ENCODE measurements around the gene ZNF195. TPM values are rescaled to one million over a fixed set of nuclear protein-coding genes. Genes with fewer than 3 reads are reported as not detected.

The ZNF195 gene
- total RNA-seq, 1 experiment from 2014 or later = 116 TPM

GRCh38 chr11:3345736-3346135, 33.2 kb downstream of the ZNF195 start:
- TF ChIP-seq CTCF (conservative IDR thresholded peaks at IDR 0.05) = no peak
- H3K27ac Mint-ChIP-seq = no peak overlapping the region; a peak in 1 of 7 replicates

More at GRCh38 chr11:3345736-3346135, 33.2 kb downstream of the ZNF195 start:
- Histone ChIP-seq H2AFZ (ENCODE audit: low read length) (no peak overlapping the region), H2BK5ac (ENCODE audit: insufficient read length, low read length) (no peak overlapping the region), H3K4me2 (ENCODE audit: insufficient read depth, insufficient read length, low read length) (no peak overlapping the region), H4K5ac (ENCODE audit: insufficient read length, low read depth, low read length) (no peak overlapping the region), H3K23ac (ENCODE audit: insufficient read length, low read depth, low read length) (no peak overlapping the region), H3T11ph (ENCODE audit: low read length) (no peak overlapping the region), H3K4ac (ENCODE audit: low read depth, low read length) (no peak overlapping the region), H3K27ac (ENCODE audit: insufficient read length, low read depth, low read length) (no peak overlapping the region), H4K8ac (replicated peaks; ENCODE audit: insufficient read length, low read depth, low read length) (no peak overlapping the region), H3K79me1 (ENCODE audit: insufficient read depth, low read depth, low read length, poor library complexity, severe bottlenecking) (no peaks in the 10 kb centered on the region), H3K18ac (ENCODE audit: insufficient read length, low read depth, low read length) (no peak overlapping the region), H3K27me3 (ENCODE audit: insufficient read depth, low read length) (no peaks in the 10 kb centered on the region), H2BK120ac (ENCODE audit: low read depth, low read length, poor library complexity, severe bottlenecking) (no peak overlapping the region), H3K23me2 (ENCODE audit: insufficient read length, low read depth, low read length, poor library complexity, severe bottlenecking) (peaks cover 3% of the 10 kb centered on the region), H3K14ac (ENCODE audit: insufficient read depth, low read length) (no peak overlapping the region), H2AK5ac (ENCODE audit: insufficient read length, low read length) (no peak overlapping the region), H3K4me1 (ENCODE audit: insufficient read depth, low read length) (no peaks in the 10 kb centered on the region), H4K20me1 (ENCODE audit: control insufficient read depth, insufficient read depth, insufficient read length) (no peaks in the 10 kb centered on the region), H3K9me3 (ENCODE audit: control insufficient read depth, low read depth, low read length) (no peaks in the 10 kb centered on the region), H3K9ac (ENCODE audit: extremely low read depth, insufficient read length, low read length) (no peak overlapping the region), H2BK20ac (ENCODE audit: low read depth, low read length, poor library complexity, severe bottlenecking) (no peak overlapping the region), H2BK12ac (ENCODE audit: insufficient read length, low read depth, low read length) (no peak overlapping the region), H4K91ac (ENCODE audit: insufficient read length, low read depth, low read length) (no peak overlapping the region), H3K56ac (ENCODE audit: insufficient read length, low read depth, low read length) (no peak overlapping the region), H2BK15ac (ENCODE audit: low read depth, low read length) (no peak overlapping the region), H3K79me2 (ENCODE audit: insufficient read depth, low read length) (no peaks in the 10 kb centered on the region)
- Mint-ChIP-seq H3K9me3 (peaks cover 6 to 8% of the 10 kb centered on the region in 2 experiments), H3K27me3 (ENCODE audit: low read depth) (peaks cover 3% of the 10 kb centered on the region; the same call in 1 of the 2 replicates), H3K36me3 (ENCODE audit: insufficient read depth in 1 of 3, low read depth in 3 of 3) (peaks cover 3 to 11% (median 10%) of the 10 kb centered on the region in 3 experiments; a peak in 5 of 7 replicates), H3K4me1 (peaks cover 19 to 20% of the 10 kb centered on the region in 2 experiments), H3K4me3 (no peak overlapping the region; a peak in 1 of 5 replicates)
- no peak for DNase-seq
- no CpG with 5 or more reads among the region's 10 CpGs for WGBS (ENCODE audit: extremely low coverage, insufficient read length, low lambda C conversion rate)

Data from H9 (cell line).